ENCODE results near the gene ACTN1.

Gene ACTN1

GRCh38 chr14:68885226-68886108 is 93.6 kb downstream of the ACTN1 start:
- DNase-seq (ENCODE audit: low read depth) = no peak
- H3K4me3 ChIP-seq (ENCODE audit: low read length) = no peak overlapping the region
- no peak for TF ChIP-seq CTCF (conservative IDR thresholded peaks at IDR 0.05; ENCODE audit: low read depth, low read length)

- H3K4me3 ChIP-seq (ENCODE audit: low read length) = no peak overlapping the region
- no peak for DNase-seq (ENCODE audit: low read depth)
- no peak for TF ChIP-seq CTCF (conservative IDR thresholded peaks at IDR 0.05; ENCODE audit: low read depth, low read length)
Measured at GRCh38 chr14:68884031-68885030, 94.8 kb downstream of the ACTN1 start.

GRCh38 chr14:68882235-68882634 is 96.9 kb downstream of the ACTN1 start:
- TF ChIP-seq CTCF (conservative IDR thresholded peaks at IDR 0.05; ENCODE audit: low read depth, low read length) = no peak
- H3K4me3 ChIP-seq (ENCODE audit: low read length) = no peak overlapping the region
- DNase-seq (ENCODE audit: low read depth) = no peak

GRCh38 chr14:68881396-68881795 is 97.7 kb downstream of the ACTN1 start:
- no peak for DNase-seq (ENCODE audit: low read depth)
- H3K4me3 ChIP-seq (ENCODE audit: low read length) = no peak overlapping the region
- no peak for TF ChIP-seq CTCF (conservative IDR thresholded peaks at IDR 0.05; ENCODE audit: low read depth, low read length)

- DNase-seq (ENCODE audit: low read depth) = no peak
- no peak overlapping the region for H3K4me3 ChIP-seq (ENCODE audit: low read length)
- no peak for TF ChIP-seq CTCF (conservative IDR thresholded peaks at IDR 0.05; ENCODE audit: low read depth, low read length)
Measured at GRCh38 chr14:68880581-68881105, 98.5 kb downstream of the ACTN1 start.

- H3K4me3 ChIP-seq (ENCODE audit: low read length) = no peak overlapping the region
- no peak for TF ChIP-seq CTCF (conservative IDR thresholded peaks at IDR 0.05; ENCODE audit: low read depth, low read length)
- no peak for DNase-seq (ENCODE audit: low read depth)
Measured at GRCh38 chr14:68879841-68880575, 99.1 kb downstream of the ACTN1 start.
